T-cell (primary cell): ENCODE results near the gene MRPL33. TPM values are rescaled to one million over a fixed set of nuclear protein-coding genes. Genes with fewer than 3 reads are reported as not detected.
"Not testable (repeated sequence)": the region's sequence is repeated elsewhere in the genome, so short reads cannot be mapped to it uniquely, and the experiment has no call there.

Source experiments
- ATAC-seq, 4 experiments: fragments of 200-7000 bp in 3 of 4; fragments of 150-1000 bp in 1 of 4; cut with Tn5 transposase; replicated peaks in 1 of 4; 1 replicate in 3 of 4; 2 replicates in 1 of 4; pipeline ENCODE4 v1.10.0; 2021; ENCODE audit warnings: moderate library complexity in 3 of 4, mild to moderate bottlenecking in 2 of 4, moderate number of reproducible peaks in 1 of 4
- CTCF ChIA-PET, 2 donors: fragments of 300-600 bp; sonication (Branson Sonifier 250); formaldehyde crosslinking; loops; one replicate each; lab custom pipeline; 2022; ENCODE audit warnings: antibody characterized with exemption in 2 of 2; lab: Charles Lee
- POLR2A ChIA-PET, 2 donors: fragments of 300-600 bp; sonication (Branson Sonifier 250); formaldehyde crosslinking; loops; one replicate each; lab custom pipeline; 2022; ENCODE audit warnings: antibody characterized with exemption in 2 of 2; lab: Charles Lee
- DNase-seq, 35 experiments: peaks; one replicate each; pipeline versions ENCODE4 v3.0.0 to v3.0.0-alpha.2; 2013 to 2023
- H3K27ac ChIP-seq: one replicate; pipeline ENCODE4 v1.5.1; 2013; ENCODE audit warnings: low read length
- H3K27me3 ChIP-seq, 2 experiments: replicated peaks in 1 of 2; 1 replicate in 1 of 2; 2 replicates in 1 of 2; pipeline versions ENCODE4 v1.6.1 to v1.7.0; 2013; ENCODE audit warnings: low read length in 1 of 2, mixed read lengths in 1 of 2; ENCODE audit not compliant: control insufficient read depth in 2 of 2, insufficient read depth in 2 of 2; ENCODE audit errors: extremely low read depth in 1 of 2
- H3K36me3 ChIP-seq, 2 donors: 1 replicate in 1 of 2; 2 replicates in 1 of 2; pipeline versions ENCODE4 v1.6.1 to v1.7.0; 2013; ENCODE audit warnings: low read length in 1 of 2; ENCODE audit not compliant: control insufficient read depth in 2 of 2, insufficient read depth in 1 of 2; ENCODE audit errors: extremely low read depth in 1 of 2
- H3K4me1 ChIP-seq, 2 experiments: 1 replicate in 1 of 2; 2 replicates in 1 of 2; pipeline versions ENCODE4 v1.6.1 to v1.7.0; 2013; ENCODE audit warnings: low read length in 2 of 2, mixed read lengths in 1 of 2; ENCODE audit not compliant: insufficient read depth in 2 of 2, control insufficient read depth in 1 of 2; ENCODE audit errors: extremely low read depth in 1 of 2
- H3K4me3 ChIP-seq, 2 donors: 1 replicate in 1 of 2; 2 replicates in 1 of 2; pipeline versions ENCODE4 v1.5.1 to v1.7.0; 2013; ENCODE audit warnings: mild to moderate bottlenecking in 2 of 2, low read length in 1 of 2, moderate library complexity in 1 of 2; ENCODE audit not compliant: control insufficient read depth in 1 of 2; ENCODE audit errors: extremely low read depth in 1 of 2
- H3K9me3 ChIP-seq: 2 replicates; pipeline ENCODE4 v1.7.0; 2013
- H3K27ac Mint-ChIP-seq, 2 donors: one replicate each; pipeline ENCODE4 v1.8.0; 2020 to 2021; ENCODE audit warnings: mild to moderate bottlenecking in 2 of 2, mixed read lengths in 2 of 2
- H3K27me3 Mint-ChIP-seq, 2 donors: one replicate each; pipeline ENCODE4 v1.8.0; 2021 to 2022; ENCODE audit warnings: mixed read lengths in 2 of 2
- H3K36me3 Mint-ChIP-seq: one replicate; pipeline ENCODE4 v1.8.0; 2021; ENCODE audit warnings: mixed read lengths
- H3K4me1 Mint-ChIP-seq, 3 donors: one replicate each; pipeline ENCODE4 v1.8.0; 2020 to 2022; ENCODE audit warnings: mixed read lengths in 3 of 3, mild to moderate bottlenecking in 1 of 3
- H3K4me3 Mint-ChIP-seq, 3 donors: one replicate each; pipeline ENCODE4 v1.8.0; 2020 to 2022; ENCODE audit warnings: mild to moderate bottlenecking in 3 of 3, mixed read lengths in 3 of 3, moderate library complexity in 3 of 3
- H3K9me3 Mint-ChIP-seq, 3 donors: one replicate each; pipeline ENCODE4 v1.8.0; 2020 to 2022; ENCODE audit warnings: mixed read lengths in 3 of 3
- WGBS: methylation state at CpG from one replicate; pipeline ENCODE4 v1.1.5; 2013; ENCODE audit warnings: missing lambda C conversion rate; ENCODE audit not compliant: insufficient coverage; 5-methylcytosine and 5-hydroxymethylcytosine counted together
- total RNA-seq, 35 experiments: library from RNA in 6 of 35; stranded (reverse) in 6 of 35; fragments of 120-200 nt in 1 of 35; gene quantifications; one replicate each; pipeline versions ENCODE4 v1.2.1 to v1.2.4 and lab custom pipeline; 2013 to 2026

Gene MRPL33
- total RNA-seq, 5 donors from 2014 or later (not counting 1 experiment from before 2014, with no cell fraction given) = 25.9 to 39.4 (median 29.7) TPM

GRCh38 chr2:27738349-27739057 lies 33.0 kb upstream of the MRPL33 start:
- DNase-seq = no peak
- no peak overlapping the region for H3K27ac ChIP-seq
- H3K36me3 Mint-ChIP-seq = no peaks in the 10 kb centered on the region
- H3K27me3 Mint-ChIP-seq = peaks cover 0 to 1% of the 10 kb centered on the region in 2 donors
- H3K4me1 Mint-ChIP-seq = peaks cover 8 to 17% (median 15%) of the 10 kb centered on the region in 3 donors
- ATAC-seq = no peak
- no peaks in the 10 kb centered on the region for H3K36me3 ChIP-seq
- H3K9me3 Mint-ChIP-seq = no peaks in the 10 kb centered on the region
- H3K4me1 ChIP-seq = peaks cover 0 to 16% of the 10 kb centered on the region in 2 experiments
- H3K9me3 ChIP-seq = no peaks in the 10 kb centered on the region
- CTCF ChIA-PET = no interaction called here
- no peak overlapping the region for H3K27ac Mint-ChIP-seq
- H3K4me3 ChIP-seq = no peak overlapping the region
- no peak overlapping the region for H3K4me3 Mint-ChIP-seq
- H3K27me3 ChIP-seq = peaks cover 0 to 8% of the 10 kb centered on the region in 2 experiments
- POLR2A ChIA-PET = no interaction called here
- 94% methylated on average over 9 of the region's 13 CpGs for WGBS

DNA sequence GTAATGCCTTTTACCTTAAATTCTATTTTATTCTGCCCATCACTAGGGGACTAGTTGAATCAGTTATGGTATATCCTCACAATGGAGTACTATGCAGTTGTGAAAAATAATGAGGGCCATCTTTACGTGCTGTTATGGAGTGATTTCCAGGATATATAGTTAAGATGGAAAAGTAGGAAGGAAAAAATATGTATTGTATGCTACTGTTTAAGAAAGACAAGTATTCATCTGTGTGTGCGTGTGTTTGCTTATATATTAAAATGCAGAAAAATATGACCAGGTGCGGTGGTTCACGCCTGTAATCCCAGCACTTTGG lies 32.5 kb upstream of the MRPL33 start:
- Histone ChIP-seq H3K4me3 (no peak overlapping the region), H3K36me3 (no peaks in the 10 kb centered on the region), H3K9me3 (no peaks in the 10 kb centered on the region), H3K4me1 (peaks cover 0 to 16% of the 10 kb centered on the region in 2 experiments), H3K27me3 (peaks cover 0 to 8% of the 10 kb centered on the region in 2 experiments), H3K27ac (no peak overlapping the region)
- Mint-ChIP-seq H3K36me3 (no peaks in the 10 kb centered on the region), H3K9me3 (no peaks in the 10 kb centered on the region), H3K4me1 (peaks cover 8 to 17% (median 15%) of the 10 kb centered on the region in 3 donors), H3K4me3 (no peak overlapping the region), H3K27me3 (peaks cover 0 to 1% of the 10 kb centered on the region in 2 donors), H3K27ac (no peak overlapping the region)
- ChIA-PET CTCF (no interaction called here), POLR2A (no interaction called here)
- no peak for ATAC-seq
- 97% methylated on average over 4 of the region's 4 CpGs for WGBS
- DNase-seq = no peak

DNA sequence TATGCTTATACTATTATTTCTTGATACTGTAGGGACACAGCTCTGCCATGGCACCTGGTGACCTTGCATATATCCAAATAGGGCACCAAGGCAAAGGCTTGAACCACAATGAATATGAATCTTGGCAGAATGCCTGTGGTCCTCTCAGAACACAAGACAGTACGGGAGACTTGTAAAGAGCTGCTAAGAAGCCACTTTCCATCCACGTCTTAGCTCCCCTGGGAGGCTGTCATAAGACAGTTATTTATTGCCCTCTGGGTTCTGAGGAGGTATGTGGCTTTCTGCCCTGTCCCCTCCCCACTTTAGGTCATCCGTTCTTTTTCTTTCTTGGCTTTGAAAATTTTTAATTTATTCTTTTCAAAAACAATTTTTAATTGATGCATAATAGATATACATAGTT lies 29.8 kb upstream of the MRPL33 start:
- Mint-ChIP-seq H3K27ac (no peak overlapping the region), H3K36me3 (peaks cover 3% of the 10 kb centered on the region), H3K9me3 (peaks cover 0 to 4% (median 0%) of the 10 kb centered on the region in 3 donors), H3K4me3 (no peak overlapping the region), H3K27me3 (peaks cover 0 to 5% of the 10 kb centered on the region in 2 donors), H3K4me1 (peaks cover 0 to 1% (median under 1%) of the 10 kb centered on the region in 3 donors)
- WGBS = no CpG with 5 or more reads among the region's 3 CpGs
- Histone ChIP-seq H3K4me3 (no peak overlapping the region), H3K4me1 (no peaks in the 10 kb centered on the region), H3K27ac (no peak overlapping the region), H3K9me3 (no peaks in the 10 kb centered on the region), H3K36me3 (no peaks in the 10 kb centered on the region), H3K27me3 (no peaks in the 10 kb centered on the region)
- DNase-seq (no peak), ATAC-seq (no peak)
- POLR2A ChIA-PET = no interaction called here
- CTCF ChIA-PET = interaction anchor here in 1 of 2 donors (0.6 kb wide), 1 partner anchor 113 kb away, joined by 6 read pairs; no protein-coding TSS in a partner anchor

GRCh38 chr2:27742571-27742970 lies 28.9 kb upstream of the MRPL33 start:
- Mint-ChIP-seq H3K36me3 (peaks cover 3% of the 10 kb centered on the region), H3K27me3 (peaks cover 0 to 7% of the 10 kb centered on the region in 2 donors), H3K4me3 (no peak overlapping the region), H3K27ac (no peak overlapping the region), H3K4me1 (no peaks in the 10 kb centered on the region), H3K9me3 (peaks cover 0 to 4% (median 0%) of the 10 kb centered on the region in 3 donors)
- Histone ChIP-seq H3K27ac (no peak overlapping the region), H3K36me3 (no peaks in the 10 kb centered on the region), H3K4me3 (no peak overlapping the region), H3K27me3 (no peaks in the 10 kb centered on the region), H3K9me3 (no peaks in the 10 kb centered on the region), H3K4me1 (no peaks in the 10 kb centered on the region)
- CTCF ChIA-PET = no interaction called here
- POLR2A ChIA-PET = no interaction called here
- DNase-seq (no peak), ATAC-seq (no peak)
- 94% methylated on average over 3 of the region's 9 CpGs for WGBS

GRCh38 chr2:27745494-27745893 lies 26.0 kb upstream of the MRPL33 start:
- H3K9me3 ChIP-seq, H3K36me3 Mint-ChIP-seq, H3K27me3 ChIP-seq, H3K4me1 Mint-ChIP-seq, H3K36me3 ChIP-seq, H3K27ac Mint-ChIP-seq, DNase-seq, H3K4me3 Mint-ChIP-seq, H3K4me1 ChIP-seq, H3K27ac ChIP-seq, ATAC-seq, H3K4me3 ChIP-seq, CTCF ChIA-PET: not testable (repeated sequence)
- peaks cover 7 to 18% (median 8%) of the 10 kb centered on the region in 3 donors for H3K9me3 Mint-ChIP-seq
- POLR2A ChIA-PET = interaction anchor here in 1 of 2 donors (0.6 kb wide), 1 partner anchor 857 kb away, joined by 3 read pairs; no protein-coding TSS in a partner anchor
- H3K27me3 Mint-ChIP-seq = peaks cover 4 to 12% of the 10 kb centered on the region in 2 donors

DNA sequence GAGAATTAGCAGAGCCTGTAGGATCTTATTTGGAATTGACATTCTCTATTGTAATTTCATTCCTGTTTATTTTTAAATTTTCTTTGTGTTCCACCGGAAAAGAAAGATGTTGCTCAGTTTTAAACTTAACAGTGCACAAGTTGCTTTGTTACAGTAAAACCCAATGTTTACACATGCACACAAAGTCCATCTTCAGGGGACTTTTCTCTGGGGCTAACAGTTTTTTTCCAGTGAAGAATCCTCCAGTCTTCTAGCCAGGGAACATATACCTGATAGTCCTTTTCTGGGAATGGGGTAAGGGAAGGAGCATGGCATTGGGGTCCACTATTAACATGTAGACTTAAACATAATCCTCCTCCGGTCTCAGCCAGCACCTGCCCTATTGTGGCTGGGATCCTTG lies 25.2 kb upstream of the MRPL33 start:
- ChIA-PET CTCF (no interaction called here), POLR2A (no interaction called here)
- peaks cover 3% of the 10 kb centered on the region for H3K36me3 Mint-ChIP-seq
- Histone ChIP-seq H3K4me3 (no peak overlapping the region), H3K9me3 (no peaks in the 10 kb centered on the region), H3K27ac (no peak overlapping the region), H3K36me3 (no peaks in the 10 kb centered on the region), H3K4me1 (no peaks in the 10 kb centered on the region), H3K27me3 (peaks cover 0 to 5% of the 10 kb centered on the region in 2 experiments)
- H3K27me3 Mint-ChIP-seq = peaks cover 4 to 10% of the 10 kb centered on the region in 2 donors
- H3K9me3 Mint-ChIP-seq = peaks cover 7 to 18% (median 8%) of the 10 kb centered on the region in 3 donors
- no CpG with 5 or more reads among the region's 2 CpGs for WGBS
- no peak overlapping the region for H3K27ac Mint-ChIP-seq
- ATAC-seq = no peak
- no peak for DNase-seq
- H3K4me1 Mint-ChIP-seq = no peaks in the 10 kb centered on the region
- H3K4me3 Mint-ChIP-seq = no peak overlapping the region
